GM12865 (cell line): ENCODE results near the gene PEX7.
"Not testable (repeated sequence)": the region's sequence is repeated elsewhere in the genome, so short reads cannot be mapped to it uniquely, and the experiment has no call there.

Experiments used
- DNase-seq: peaks from one replicate; pipeline ENCODE4 v3.0.0; 2010; ENCODE audit warnings: low read depth
- H3K4me3 ChIP-seq: 2 replicates; pipeline ENCODE4 v1.5.1; 2011; ENCODE audit warnings: mild to moderate bottlenecking, low read depth, low read length, control low read depth
- TF ChIP-seq, protein P1 (sequence below): IDR thresholded peaks from 2 replicates; pipeline ENCODE4 v1.5.1; 2011; ENCODE audit warnings: low read length, control low read depth, low read depth, inconsistent platforms; ENCODE audit not compliant: insufficient read depth; ENCODE audit errors: missing control alignments

Gene PEX7

DNA sequence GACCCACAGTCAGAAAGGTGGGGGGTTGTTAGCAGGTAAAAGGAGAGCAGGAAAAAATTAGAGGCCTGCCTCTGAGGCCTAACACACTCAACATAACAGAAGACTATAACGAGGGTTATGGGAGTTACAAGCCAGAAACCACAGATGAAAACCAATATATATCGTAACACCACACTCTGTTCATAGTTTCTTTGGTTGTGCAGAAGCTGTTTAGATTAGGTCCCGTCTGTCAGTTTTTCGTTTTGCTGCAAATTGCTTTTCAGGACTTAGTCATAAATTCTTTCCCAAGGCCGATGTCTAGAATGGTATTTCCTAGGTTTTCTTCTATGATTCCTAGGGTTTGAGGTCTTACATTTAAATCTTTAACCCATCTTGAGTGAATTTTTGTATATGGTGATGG is 26.4 kb upstream of the PEX7 start:
- no peak for DNase-seq
- TF ChIP-seq, protein P1, sequence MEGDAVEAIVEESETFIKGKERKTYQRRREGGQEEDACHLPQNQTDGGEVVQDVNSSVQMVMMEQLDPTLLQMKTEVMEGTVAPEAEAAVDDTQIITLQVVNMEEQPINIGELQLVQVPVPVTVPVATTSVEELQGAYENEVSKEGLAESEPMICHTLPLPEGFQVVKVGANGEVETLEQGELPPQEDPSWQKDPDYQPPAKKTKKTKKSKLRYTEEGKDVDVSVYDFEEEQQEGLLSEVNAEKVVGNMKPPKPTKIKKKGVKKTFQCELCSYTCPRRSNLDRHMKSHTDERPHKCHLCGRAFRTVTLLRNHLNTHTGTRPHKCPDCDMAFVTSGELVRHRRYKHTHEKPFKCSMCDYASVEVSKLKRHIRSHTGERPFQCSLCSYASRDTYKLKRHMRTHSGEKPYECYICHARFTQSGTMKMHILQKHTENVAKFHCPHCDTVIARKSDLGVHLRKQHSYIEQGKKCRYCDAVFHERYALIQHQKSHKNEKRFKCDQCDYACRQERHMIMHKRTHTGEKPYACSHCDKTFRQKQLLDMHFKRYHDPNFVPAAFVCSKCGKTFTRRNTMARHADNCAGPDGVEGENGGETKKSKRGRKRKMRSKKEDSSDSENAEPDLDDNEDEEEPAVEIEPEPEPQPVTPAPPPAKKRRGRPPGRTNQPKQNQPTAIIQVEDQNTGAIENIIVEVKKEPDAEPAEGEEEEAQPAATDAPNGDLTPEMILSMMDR = no peak
- H3K4me3 ChIP-seq = no peak overlapping the region

DNA sequence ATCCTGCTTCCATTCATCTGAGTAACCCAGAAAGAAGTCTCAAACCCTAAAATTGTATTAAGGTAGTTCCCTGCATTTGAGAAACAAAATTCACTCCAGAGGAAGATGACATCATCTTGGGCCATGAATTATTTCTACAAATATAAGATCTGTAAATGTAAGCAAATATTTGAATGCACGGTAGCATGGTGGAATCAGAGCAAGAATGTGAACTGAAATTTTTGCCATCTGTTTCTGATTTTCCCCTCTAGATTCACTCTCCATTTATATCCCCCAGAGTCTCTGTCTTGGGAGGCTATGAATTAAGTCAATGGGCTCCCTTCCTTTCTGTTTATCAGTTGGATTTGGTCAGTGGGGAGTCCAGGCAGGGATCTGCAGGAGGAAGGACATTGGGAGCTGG is 24.3 kb upstream of the PEX7 start:
- no peak overlapping the region for H3K4me3 ChIP-seq
- TF ChIP-seq, protein P1 = no peak
- DNase-seq = no peak

DNA sequence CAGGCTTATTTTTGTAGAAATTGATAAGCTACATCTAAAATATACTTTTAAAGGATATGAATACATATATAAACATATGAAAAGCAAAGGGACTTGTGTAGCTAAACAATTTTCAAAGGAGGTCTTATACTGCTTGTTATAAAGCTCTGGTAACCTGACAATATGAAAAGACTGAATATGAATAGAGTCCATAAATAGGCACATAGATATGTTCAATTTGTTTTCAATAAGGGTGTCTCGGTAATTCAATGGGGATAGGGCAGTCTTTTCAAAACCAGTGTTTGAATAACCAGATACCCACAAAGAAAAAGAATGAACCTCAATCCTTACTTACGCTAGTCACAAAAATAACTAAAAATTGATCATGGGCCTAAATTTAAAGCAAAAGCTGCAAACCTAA is 20.8 kb upstream of the PEX7 start:
- TF ChIP-seq, protein P1 = no peak
- no peak for DNase-seq
- no peak overlapping the region for H3K4me3 ChIP-seq

DNA sequence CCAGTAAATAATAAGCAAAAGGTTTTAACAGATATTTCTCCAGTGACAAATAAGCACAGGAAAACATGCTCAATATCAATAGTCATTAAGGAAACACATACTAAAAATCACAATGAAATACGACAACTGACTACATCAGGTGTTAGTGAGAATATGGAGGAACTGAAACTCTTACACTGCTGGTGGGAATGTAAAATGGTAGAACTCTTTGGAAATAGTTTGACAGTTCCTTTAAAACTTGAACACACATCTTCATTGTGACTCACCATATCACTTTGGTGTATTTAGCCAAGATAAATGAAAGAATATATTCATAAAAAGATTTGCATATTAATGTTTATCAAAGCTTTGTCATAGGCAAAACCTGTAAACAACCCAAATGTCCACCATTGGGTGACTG is 18.8 kb upstream of the PEX7 start:
- no peak overlapping the region for H3K4me3 ChIP-seq

DNA sequence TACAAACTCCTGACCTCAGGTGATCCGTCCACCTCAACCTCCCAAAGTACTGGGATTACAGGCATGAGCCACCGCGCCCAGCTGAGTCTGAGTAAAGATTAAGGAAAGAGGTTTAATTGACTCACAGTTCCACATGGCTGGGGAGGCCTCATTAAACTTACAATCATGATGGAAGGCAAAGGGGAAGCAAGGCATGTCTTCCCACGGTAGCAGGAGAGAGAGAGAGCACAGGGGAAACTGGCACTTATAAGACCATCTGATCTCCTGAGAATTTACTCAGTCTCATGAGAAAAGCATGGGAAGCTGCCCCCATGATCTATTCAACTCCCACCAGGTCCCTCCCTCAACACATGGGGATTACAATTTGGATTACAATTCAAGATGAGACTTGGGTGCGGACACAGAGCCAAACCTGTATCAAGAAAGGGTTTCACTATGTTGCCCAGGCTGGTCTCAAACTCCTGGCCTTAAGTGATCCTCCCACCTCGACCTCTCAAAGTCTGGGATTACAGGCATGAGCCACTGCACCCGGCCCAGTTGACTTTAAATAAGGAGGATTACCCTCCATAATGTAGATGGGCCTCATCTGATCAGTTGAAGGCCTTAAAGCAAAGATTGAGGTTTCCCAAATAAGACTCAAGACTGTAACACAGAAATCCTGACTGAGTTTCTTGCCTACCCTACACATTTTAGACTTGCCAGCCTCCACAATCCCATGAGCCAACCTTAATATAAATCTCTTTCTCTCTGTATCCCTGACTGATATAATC is 13.1 kb upstream of the PEX7 start:
- DNase-seq = no peak
- no peak overlapping the region for H3K4me3 ChIP-seq
- TF ChIP-seq, protein P1 = no peak

More for the DNA sequence above, 18.8 kb upstream of the PEX7 start:
- no peak for DNase-seq
- TF ChIP-seq, protein P1 = no peak

DNA sequence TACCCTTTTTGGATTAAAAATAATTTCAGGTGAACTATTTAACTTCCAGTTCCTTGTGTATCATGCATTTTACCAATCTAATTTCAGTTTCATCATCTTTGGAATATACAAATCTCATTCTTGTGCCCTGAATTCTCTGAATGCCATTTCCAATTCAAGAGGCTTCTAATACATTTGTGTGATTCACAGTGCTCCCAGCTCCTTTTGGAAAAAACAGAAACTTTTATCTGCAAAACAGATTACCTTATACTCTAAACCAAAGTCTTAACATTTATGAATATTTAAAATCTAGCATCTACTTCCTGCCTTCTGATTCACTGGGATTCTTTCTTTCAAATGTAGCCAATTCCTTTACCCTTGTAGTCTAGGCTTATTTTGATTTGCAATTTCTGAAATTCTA is 11.1 kb upstream of the PEX7 start:
- no peak for DNase-seq
- H3K4me3 ChIP-seq = no peak overlapping the region
- TF ChIP-seq, protein P1 = no peak

DNA sequence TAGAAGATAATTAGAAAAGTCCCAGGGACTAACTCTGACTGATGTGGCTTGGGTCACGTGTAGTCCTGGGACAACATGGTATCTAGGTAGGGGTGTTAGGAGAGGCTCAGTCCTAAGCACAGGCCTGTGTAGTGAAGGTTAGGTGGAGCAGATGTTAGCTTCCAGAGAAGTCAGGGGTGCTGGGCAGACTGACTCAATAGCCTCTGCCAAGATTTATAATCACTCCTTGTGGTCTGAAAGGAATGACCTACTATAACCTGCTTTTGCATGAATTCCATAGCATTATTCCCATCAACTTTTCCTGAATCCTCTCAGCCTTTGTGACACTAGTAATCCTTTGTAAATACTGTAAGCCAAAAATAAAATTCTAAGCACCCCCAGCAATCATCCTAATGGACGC is 10.2 kb upstream of the PEX7 start:
- H3K4me3 ChIP-seq = no peak overlapping the region
- no peak for DNase-seq
- TF ChIP-seq, protein P1 = no peak

DNA sequence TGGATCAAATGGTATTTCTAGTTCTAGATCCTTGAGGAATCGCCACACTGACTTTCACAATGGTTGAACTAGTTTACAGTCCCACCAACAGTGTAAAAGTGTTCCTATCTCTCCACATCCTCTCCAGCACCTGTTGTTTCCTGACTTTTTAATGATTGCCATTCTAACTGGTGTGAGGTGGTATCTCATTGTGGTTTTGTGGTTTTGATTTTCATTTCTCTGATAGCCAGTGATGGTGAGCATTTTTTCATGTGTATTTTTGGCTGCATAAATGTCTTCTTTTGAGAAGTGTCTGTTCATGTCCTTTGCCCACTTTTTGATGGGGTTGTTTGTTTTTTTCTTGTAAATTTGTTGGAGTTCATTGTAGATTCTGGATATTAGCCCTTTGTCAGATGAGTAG is 6.8 kb upstream of the PEX7 start:
- H3K4me3 ChIP-seq, DNase-seq: not testable (repeated sequence)
